ENCODE measurements around the gene SEC14L5. TPM values are rescaled to one million over a fixed set of nuclear protein-coding genes. Genes with fewer than 3 reads are reported as not detected.
A peak's percentile ranks its signal among the peaks of the same experiment; 100 is the strongest.

The SEC14L5 gene
- total and polyA plus RNA-seq, 5 donors = 0.57 to 3.8 (median 1.4) TPM

GRCh38 chr16:4931381-4931780 lies 26.7 kb upstream of the SEC14L5 start:
- Histone ChIP-seq H3K27me3 (ENCODE audit: control insufficient read depth, insufficient read depth) (no peaks in the 10 kb centered on the region), H3K27ac (ENCODE audit: low read length) (no peak overlapping the region), H3K4me3 (ENCODE audit: low read length) (no peak overlapping the region), H3K9me3 (ENCODE audit: control insufficient read depth, low read length) (no peaks in the 10 kb centered on the region), H3K4me1 (ENCODE audit: control insufficient read depth, insufficient read depth, low read length) (peaks cover 2% of the 10 kb centered on the region)
- intact Hi-C loops (cut with DNase I) = loop anchor here in 1 of 4 donors (10.0 kb wide), 1 partner anchor 47 kb away; no protein-coding TSS in a partner anchor
- 84% methylated on average over 11 of the region's 11 CpGs for WGBS
- DNase-seq = peak in 1 of 3 donors; percentile 13
- ATAC-seq = no peak

GRCh38 chr16:4933433-4933832 lies 24.7 kb upstream of the SEC14L5 start:
- no peak for ATAC-seq
- DNase-seq = no peak
- 44% methylated on average over 8 of the region's 8 CpGs for WGBS
- H3K4me3 ChIP-seq (ENCODE audit: low read length) = no peak overlapping the region
- H3K4me1 ChIP-seq (ENCODE audit: control insufficient read depth, insufficient read depth, low read length) = peaks cover 2% of the 10 kb centered on the region
- intact Hi-C loops (cut with DNase I) = loop anchor here in 1 of 4 donors (10.0 kb wide), 1 partner anchor 49 kb away; no protein-coding TSS in a partner anchor
- H3K9me3 ChIP-seq (ENCODE audit: control insufficient read depth, low read length) = no peaks in the 10 kb centered on the region
- no peak overlapping the region for H3K27ac ChIP-seq (ENCODE audit: low read length)
- no peaks in the 10 kb centered on the region for H3K27me3 ChIP-seq (ENCODE audit: control insufficient read depth, insufficient read depth)

GRCh38 chr16:4933871-4934395 lies 24.2 kb upstream of the SEC14L5 start:
- 86% methylated on average over 15 of the region's 15 CpGs for WGBS

GRCh38 chr16:4934591-4934990 lies 23.5 kb upstream of the SEC14L5 start:
- Histone ChIP-seq H3K9me3 (ENCODE audit: control insufficient read depth, low read length) (no peaks in the 10 kb centered on the region), H3K4me3 (ENCODE audit: low read length) (no peak overlapping the region), H3K27ac (ENCODE audit: low read length) (no peak overlapping the region), H3K27me3 (ENCODE audit: control insufficient read depth, insufficient read depth) (no peaks in the 10 kb centered on the region), H3K4me1 (ENCODE audit: control insufficient read depth, insufficient read depth, low read length) (peaks cover 2% of the 10 kb centered on the region)
- WGBS = 91% methylated on average over 6 of the region's 6 CpGs
- intact Hi-C loops (cut with DNase I) = loop anchor here in 1 of 4 donors (10.0 kb wide), 1 partner anchor 50 kb away; no protein-coding TSS in a partner anchor
- DNase-seq (no peak), ATAC-seq (no peak)

More at GRCh38 chr16:4933871-4934395, 24.2 kb upstream of the SEC14L5 start:
- no peaks in the 10 kb centered on the region for H3K27me3 ChIP-seq (ENCODE audit: control insufficient read depth, insufficient read depth)
- no peak overlapping the region for H3K27ac ChIP-seq (ENCODE audit: low read length)
- ATAC-seq = no peak
- intact Hi-C loops (cut with DNase I) = loop anchor here in 1 of 4 donors (10.0 kb wide), 1 partner anchor 49 kb away; no protein-coding TSS in a partner anchor
- no peak overlapping the region for H3K4me3 ChIP-seq (ENCODE audit: low read length)
- peaks cover 2% of the 10 kb centered on the region for H3K4me1 ChIP-seq (ENCODE audit: control insufficient read depth, insufficient read depth, low read length)
- DNase-seq = no peak
- H3K9me3 ChIP-seq (ENCODE audit: control insufficient read depth, low read length) = no peaks in the 10 kb centered on the region

- Histone ChIP-seq H3K27ac (ENCODE audit: low read length) (peak overlapping the region; percentile 5), H3K4me3 (ENCODE audit: low read length) (no peak overlapping the region), H3K4me1 (ENCODE audit: control insufficient read depth, insufficient read depth, low read length) (peaks cover 2% of the 10 kb centered on the region), H3K27me3 (ENCODE audit: control insufficient read depth, insufficient read depth) (no peaks in the 10 kb centered on the region), H3K9me3 (ENCODE audit: control insufficient read depth, low read length) (no peaks in the 10 kb centered on the region)
- intact Hi-C loops (cut with DNase I) = loop anchor here in 1 of 4 donors (10.0 kb wide), 1 partner anchor 51 kb away; no protein-coding TSS in a partner anchor
- ATAC-seq (peak; percentile 92), DNase-seq (peak; percentile 93 to 95 (median 95))
- WGBS = 48% methylated on average over 19 of the region's 19 CpGs
These were observed 22.8 kb upstream of the SEC14L5 start for GRCh38 chr16:4935241-4935855.

- no peak overlapping the region for H3K27ac ChIP-seq (ENCODE audit: low read length)
- 3% methylated on average over 64 of the region's 64 CpGs for WGBS
- intact Hi-C loops (cut with DNase I) = loop anchor here in 1 of 4 donors (10.0 kb wide), 1 partner anchor 52 kb away; no protein-coding TSS in a partner anchor
These were observed 21.7 kb upstream of the SEC14L5 start for GRCh38 chr16:4936181-4936990.

GRCh38 chr16:4936991-4937781 lies 20.9 kb upstream of the SEC14L5 start, which contains the start of gene PPL:
PPL (minus strand) TSS chr16:4937148; CDS start chr16:4937045, 103 bp downstream.
- Histone ChIP-seq H3K4me1 (ENCODE audit: control insufficient read depth, insufficient read depth, low read length) (peaks cover 2% of the 10 kb centered on the region), H3K4me3 (ENCODE audit: low read length) (peak within 1 kb of the TSS; percentile 58), H3K27ac (ENCODE audit: low read length) (no peak within 1 kb of the TSS), H3K9me3 (ENCODE audit: control insufficient read depth, low read length) (no peaks in the 10 kb centered on the region), H3K27me3 (ENCODE audit: control insufficient read depth, insufficient read depth) (no peaks in the 10 kb centered on the region)
- intact Hi-C loops (cut with DNase I) = loop anchor here in 1 of 4 donors (10.0 kb wide), 1 partner anchor 52 kb away; no protein-coding TSS in a partner anchor
- WGBS = 12% methylated on average over 76 of the region's 76 CpGs
- ATAC-seq (peak; percentile 30 to 53), DNase-seq (peak; percentile 42 to 87 (median 83))

More at GRCh38 chr16:4936181-4936990, 21.7 kb upstream of the SEC14L5 start:
- Histone ChIP-seq H3K4me1 (ENCODE audit: control insufficient read depth, insufficient read depth, low read length) (peaks cover 2% of the 10 kb centered on the region), H3K27me3 (ENCODE audit: control insufficient read depth, insufficient read depth) (no peaks in the 10 kb centered on the region), H3K9me3 (ENCODE audit: control insufficient read depth, low read length) (no peaks in the 10 kb centered on the region), H3K4me3 (ENCODE audit: low read length) (peak overlapping the region; percentile 58)
- DNase-seq (peak in 2 of 3 donors; percentile 67 to 70), ATAC-seq (peak; percentile 30 to 38)

GRCh38 chr16:4937782-4938682 lies 20.1 kb upstream of the SEC14L5 start:
- Histone ChIP-seq H3K9me3 (ENCODE audit: control insufficient read depth, low read length) (no peaks in the 10 kb centered on the region), H3K4me1 (ENCODE audit: control insufficient read depth, insufficient read depth, low read length) (peaks cover 2% of the 10 kb centered on the region), H3K27ac (ENCODE audit: low read length) (no peak overlapping the region), H3K4me3 (ENCODE audit: low read length) (no peak overlapping the region), H3K27me3 (ENCODE audit: control insufficient read depth, insufficient read depth) (no peaks in the 10 kb centered on the region)
- intact Hi-C loops (cut with DNase I) = loop anchor here in 1 of 4 donors (10.0 kb wide), 1 partner anchor 53 kb away; no protein-coding TSS in a partner anchor
- ATAC-seq = no peak
- peak in 1 of 3 donors; percentile 42 for DNase-seq
- 81% methylated on average over 16 of the region's 16 CpGs for WGBS

GRCh38 chr16:4938683-4939030 lies 19.5 kb upstream of the SEC14L5 start:
- 79% methylated on average over 5 of the region's 5 CpGs for WGBS
- Histone ChIP-seq H3K27me3 (ENCODE audit: control insufficient read depth, insufficient read depth) (no peaks in the 10 kb centered on the region), H3K4me3 (ENCODE audit: low read length) (no peak overlapping the region), H3K27ac (ENCODE audit: low read length) (no peak overlapping the region), H3K9me3 (ENCODE audit: control insufficient read depth, low read length) (no peaks in the 10 kb centered on the region), H3K4me1 (ENCODE audit: control insufficient read depth, insufficient read depth, low read length) (peaks cover 4% of the 10 kb centered on the region)
- ATAC-seq = no peak
- DNase-seq = no peak
- intact Hi-C loops (cut with DNase I) = loop anchor here in 1 of 4 donors (10.0 kb wide), 1 partner anchor 54 kb away; no protein-coding TSS in a partner anchor
